Loucy (cell line): ENCODE data around the gene GLP2R.
"Not testable (repeated sequence)": the region's sequence is repeated elsewhere in the genome, so short reads cannot be mapped to it uniquely, and the experiment has no call there.

Experiments
- H2AFZ ChIP-seq: fragments of 200-600 bp; sonication (generic); 2 replicates; pipeline ENCODE4 v1.6.0; 2016; ENCODE audit warnings: antibody characterized with exemption, mild to moderate bottlenecking, low read length, moderate library complexity
- H3F3A ChIP-seq: fragments of 200-600 bp; 2 replicates; pipeline ENCODE4 v1.6.0; 2016; ENCODE audit warnings: antibody characterized with exemption, low read depth, mild to moderate bottlenecking
- H3K27me3 ChIP-seq: fragments of 200-600 bp; sonication (generic); 2 replicates; pipeline ENCODE4 v1.6.1; 2014; ENCODE audit warnings: low read length, mild to moderate bottlenecking; ENCODE audit not compliant: insufficient read depth, poor library complexity, severe bottlenecking
- H3K36me3 ChIP-seq: fragments of 200-600 bp; sonication (generic); 2 replicates; pipeline ENCODE4 v1.6.1; 2016; ENCODE audit warnings: low read length; ENCODE audit not compliant: insufficient read depth
- H3K4me1 ChIP-seq: fragments of 200-600 bp; sonication (generic); 2 replicates; pipeline ENCODE4 v1.5.1; 2014; ENCODE audit warnings: low read length, mild to moderate bottlenecking; ENCODE audit not compliant: insufficient read depth, poor library complexity, severe bottlenecking
- H3K4me2 ChIP-seq: fragments of 200-600 bp; sonication (generic); 2 replicates; pipeline ENCODE4 v1.6.0; 2014; ENCODE audit warnings: antibody characterized with exemption, low read length, low read depth, mild to moderate bottlenecking; ENCODE audit not compliant: poor library complexity, severe bottlenecking
- H3K4me3 ChIP-seq: fragments of 200-600 bp; sonication (generic); 2 replicates; pipeline ENCODE4 v1.5.1; 2014; ENCODE audit warnings: low read length, mild to moderate bottlenecking, mixed read lengths; ENCODE audit not compliant: poor library complexity, severe bottlenecking
- H3K79me2 ChIP-seq: fragments of 200-600 bp; sonication (generic); 2 replicates; pipeline ENCODE4 v1.6.1; 2014; ENCODE audit warnings: low read length; ENCODE audit not compliant: insufficient read depth
- H3K9ac ChIP-seq: fragments of 200-600 bp; sonication (generic); 2 replicates; pipeline ENCODE4 v1.6.0; 2014; ENCODE audit warnings: mild to moderate bottlenecking, low read depth, low read length, moderate library complexity; ENCODE audit not compliant: poor library complexity, severe bottlenecking
- H3K9me2 ChIP-seq: fragments of 200-600 bp; sonication (generic); replicated peaks from 2 replicates; pipeline ENCODE4 v1.6.1; 2016; ENCODE audit warnings: low read depth, low read length, mixed read lengths
- H3K9me3 ChIP-seq: fragments of 200-600 bp; sonication (generic); 2 replicates; pipeline ENCODE4 v1.6.1; 2014; ENCODE audit warnings: mild to moderate bottlenecking, antibody characterized with exemption, low read length, low read depth; ENCODE audit not compliant: insufficient read depth
- H4K20me1 ChIP-seq: fragments of 200-600 bp; sonication (generic); 2 replicates; pipeline ENCODE4 v1.6.0; 2014; ENCODE audit warnings: antibody characterized with exemption, low read length, mild to moderate bottlenecking; ENCODE audit not compliant: insufficient read depth, poor library complexity, severe bottlenecking
- CTCF ChIP-seq: fragments of 200-600 bp; sonication (generic); conservative IDR thresholded peaks from 2 replicates; pipeline ENCODE4 v1.5.1; 2014; ENCODE audit warnings: mild to moderate bottlenecking, antibody characterized with exemption, low read length
- EZH2phosphoT487 ChIP-seq: fragments of 200-600 bp; IDR thresholded peaks from 2 replicates; pipeline ENCODE4 v1.6.1; 2018; ENCODE audit warnings: antibody characterized with exemption, mild to moderate bottlenecking, moderate library complexity, borderline replicate concordance

GLP2R gene

DNA sequence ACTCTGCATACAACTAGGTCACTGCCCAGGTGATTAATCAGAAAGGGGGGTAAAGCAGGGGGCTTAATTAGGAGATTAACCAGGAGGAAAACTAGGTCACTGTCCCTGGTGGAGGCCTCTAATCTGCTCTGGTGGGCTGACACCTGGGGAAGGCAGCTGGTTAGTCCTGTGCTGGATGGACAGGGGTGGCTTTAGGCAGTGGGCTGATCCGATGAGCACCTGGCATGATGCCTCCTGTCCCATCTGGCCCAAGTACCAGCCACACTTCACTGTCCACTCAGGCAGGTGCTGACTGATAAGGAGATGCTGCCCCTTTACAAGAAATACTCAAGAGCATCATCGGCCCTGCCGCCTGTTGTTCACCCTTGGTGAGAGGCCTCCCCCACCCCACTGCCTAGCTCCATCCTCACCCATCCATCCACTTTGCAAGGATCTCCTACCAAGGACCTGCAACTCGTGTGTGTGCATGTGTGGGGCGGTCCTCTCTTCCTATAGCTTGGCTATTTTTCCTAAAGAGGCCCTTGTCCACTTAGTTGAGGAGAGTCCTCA lies 93.2 kb downstream of the GLP2R start:
- H3K4me2 ChIP-seq: no peak overlapping the region
- H4K20me1 ChIP-seq: no peaks in the 10 kb centered on the region
- no peak overlapping the region for H2AFZ ChIP-seq
- H3K4me3 ChIP-seq: no peak overlapping the region
- H3K27me3 ChIP-seq: no peaks in the 10 kb centered on the region
- H3K9ac ChIP-seq: no peak overlapping the region
- no peaks in the 10 kb centered on the region for H3F3A ChIP-seq
- H3K79me2 ChIP-seq: no peaks in the 10 kb centered on the region
- peaks cover 58% of the 10 kb centered on the region; the same call in 1 of the 2 replicates for H3K36me3 ChIP-seq
- no peak for TF ChIP-seq CTCF
- no peak for TF ChIP-seq EZH2phosphoT487
- H3K9me3 ChIP-seq: no peaks in the 10 kb centered on the region
- H3K4me1 ChIP-seq: no peaks in the 10 kb centered on the region
- no peaks in the 10 kb centered on the region for H3K9me2 ChIP-seq

- not testable (repeated sequence) for H3K9me2 ChIP-seq, H3K4me1 ChIP-seq, H3K4me2 ChIP-seq, H2AFZ ChIP-seq, H4K20me1 ChIP-seq, H3K27me3 ChIP-seq, H3K4me3 ChIP-seq, H3F3A ChIP-seq, H3K9me3 ChIP-seq, H3K79me2 ChIP-seq, H3K9ac ChIP-seq
- H3K36me3 ChIP-seq: peaks cover 55% of the 10 kb centered on the region; the same call in 1 of the 2 replicates
Observed at GRCh38 chr17:9921216-9921615, 95.5 kb downstream of the GLP2R start.

DNA sequence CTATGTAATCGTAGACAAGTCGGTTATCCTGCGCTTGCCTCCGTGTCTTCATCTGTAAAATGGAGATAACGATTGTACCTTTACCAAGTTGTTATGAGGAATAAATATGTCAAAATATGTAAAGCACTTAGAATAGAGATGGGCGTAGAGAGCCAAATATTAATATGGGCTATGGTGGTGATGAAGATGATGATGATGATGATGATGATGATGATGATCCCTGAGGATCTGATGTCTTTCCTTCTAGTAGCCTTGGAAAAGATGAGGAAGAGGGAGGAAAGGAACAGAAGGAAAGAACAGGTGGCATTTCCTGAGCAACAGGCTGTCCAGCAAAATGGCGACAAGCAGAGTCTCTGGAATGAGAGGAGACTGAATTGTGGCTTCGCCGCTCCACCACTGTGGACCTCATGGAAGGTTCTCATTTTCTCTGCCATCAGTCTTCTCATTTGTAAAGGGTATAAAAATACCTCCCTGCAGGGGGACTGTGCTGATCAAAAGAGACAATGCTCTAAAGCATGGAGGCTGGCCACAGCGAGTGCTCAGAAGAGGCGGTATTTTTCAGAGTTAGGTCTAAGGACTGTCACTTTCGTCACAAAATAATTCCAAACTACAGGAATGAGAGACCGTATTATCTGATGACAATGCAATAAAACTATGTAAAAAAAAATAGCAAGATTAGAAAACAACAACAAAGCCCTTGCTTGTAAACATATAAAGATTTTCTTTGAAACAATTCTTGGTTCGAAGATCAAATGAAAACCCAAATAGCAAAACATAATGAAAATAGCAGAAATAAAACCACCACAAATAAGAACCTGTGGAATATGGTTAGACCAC lies 96.5 kb downstream of the GLP2R start:
- no peak overlapping the region for H3K4me3 ChIP-seq
- no peaks in the 10 kb centered on the region for H3K79me2 ChIP-seq
- H3F3A ChIP-seq: no peaks in the 10 kb centered on the region
- peaks cover 51% of the 10 kb centered on the region; the same call in 1 of the 2 replicates for H3K36me3 ChIP-seq
- no peaks in the 10 kb centered on the region for H3K27me3 ChIP-seq
- no peak overlapping the region for H3K4me2 ChIP-seq
- H2AFZ ChIP-seq: no peak overlapping the region
- H4K20me1 ChIP-seq: no peaks in the 10 kb centered on the region
- no peak for TF ChIP-seq CTCF
- TF ChIP-seq EZH2phosphoT487: no peak
- no peaks in the 10 kb centered on the region for H3K9me2 ChIP-seq
- H3K4me1 ChIP-seq: no peaks in the 10 kb centered on the region
- no peak overlapping the region for H3K9ac ChIP-seq
- H3K9me3 ChIP-seq: no peaks in the 10 kb centered on the region
